ENCODE data around the gene ADRA1B. TPM values are rescaled to one million over a fixed set of nuclear protein-coding genes. Genes with fewer than 3 reads are reported as not detected.
A peak's percentile ranks its signal among the peaks of the same experiment; 100 is the strongest.
"Not testable (repeated sequence)": the region's sequence is repeated elsewhere in the genome, so short reads cannot be mapped to it uniquely, and the experiment has no call there.

Gene ADRA1B
- total RNA-seq, 1 donor from 2014 or later, result 7.1 TPM

DNA sequence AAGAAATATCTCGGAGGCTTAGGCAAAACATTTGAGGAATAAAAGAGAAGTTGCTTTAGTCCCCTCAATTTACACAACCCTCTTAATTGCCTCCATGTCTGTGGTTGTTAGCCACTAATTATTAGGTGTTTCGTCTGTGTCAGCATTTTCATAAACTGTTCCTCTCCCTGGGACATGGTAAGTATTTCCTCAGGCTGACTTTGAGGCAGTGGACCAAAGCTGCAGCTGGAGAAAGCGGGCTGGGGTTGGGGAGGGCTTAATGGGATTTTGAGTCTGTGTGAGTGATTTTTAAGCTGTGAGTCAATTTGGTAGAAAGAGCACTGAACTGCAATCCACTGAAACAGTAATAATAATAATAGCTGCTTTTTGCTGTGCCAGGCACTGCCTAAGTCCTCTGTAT lies 79.6 kb downstream of the ADRA1B start:
- no peak for DNase-seq
- ATAC-seq, result no peak
- TF ChIP-seq, protein P1, sequence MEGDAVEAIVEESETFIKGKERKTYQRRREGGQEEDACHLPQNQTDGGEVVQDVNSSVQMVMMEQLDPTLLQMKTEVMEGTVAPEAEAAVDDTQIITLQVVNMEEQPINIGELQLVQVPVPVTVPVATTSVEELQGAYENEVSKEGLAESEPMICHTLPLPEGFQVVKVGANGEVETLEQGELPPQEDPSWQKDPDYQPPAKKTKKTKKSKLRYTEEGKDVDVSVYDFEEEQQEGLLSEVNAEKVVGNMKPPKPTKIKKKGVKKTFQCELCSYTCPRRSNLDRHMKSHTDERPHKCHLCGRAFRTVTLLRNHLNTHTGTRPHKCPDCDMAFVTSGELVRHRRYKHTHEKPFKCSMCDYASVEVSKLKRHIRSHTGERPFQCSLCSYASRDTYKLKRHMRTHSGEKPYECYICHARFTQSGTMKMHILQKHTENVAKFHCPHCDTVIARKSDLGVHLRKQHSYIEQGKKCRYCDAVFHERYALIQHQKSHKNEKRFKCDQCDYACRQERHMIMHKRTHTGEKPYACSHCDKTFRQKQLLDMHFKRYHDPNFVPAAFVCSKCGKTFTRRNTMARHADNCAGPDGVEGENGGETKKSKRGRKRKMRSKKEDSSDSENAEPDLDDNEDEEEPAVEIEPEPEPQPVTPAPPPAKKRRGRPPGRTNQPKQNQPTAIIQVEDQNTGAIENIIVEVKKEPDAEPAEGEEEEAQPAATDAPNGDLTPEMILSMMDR (IDR thresholded peaks at IDR 0.05), result no peak
- no peaks in the 10 kb centered on the region for H3K9me3 ChIP-seq
- H3K27me3 ChIP-seq, result no peaks in the 10 kb centered on the region
- H3K4me1 ChIP-seq, result no peaks in the 10 kb centered on the region
- intact Hi-C loops (cut with DNase I), result no loop called here
- H3K27ac ChIP-seq, result no peak overlapping the region
- no peak overlapping the region for H3K4me3 ChIP-seq
- H3K36me3 ChIP-seq, result no peaks in the 10 kb centered on the region

DNA sequence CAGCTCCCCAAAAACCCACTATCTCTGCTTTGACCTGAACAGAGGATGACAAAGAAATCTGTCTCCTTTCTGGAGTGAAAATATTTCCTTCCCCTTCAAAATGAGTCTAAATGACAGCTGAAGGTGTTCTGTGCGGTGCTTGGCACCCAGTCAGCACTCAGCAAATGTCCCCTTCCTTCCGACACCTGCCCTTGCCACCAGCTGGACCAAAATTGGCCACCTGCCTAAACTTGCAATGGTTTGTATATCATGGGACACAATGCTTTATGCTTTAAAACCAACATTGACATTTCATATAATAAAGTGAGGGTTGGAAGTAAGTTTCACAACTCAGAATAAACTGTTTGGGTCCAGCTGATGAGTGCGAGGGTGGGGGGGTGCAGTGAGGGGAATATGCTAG lies 85.2 kb downstream of the ADRA1B start:
- ATAC-seq, result no peak

DNA sequence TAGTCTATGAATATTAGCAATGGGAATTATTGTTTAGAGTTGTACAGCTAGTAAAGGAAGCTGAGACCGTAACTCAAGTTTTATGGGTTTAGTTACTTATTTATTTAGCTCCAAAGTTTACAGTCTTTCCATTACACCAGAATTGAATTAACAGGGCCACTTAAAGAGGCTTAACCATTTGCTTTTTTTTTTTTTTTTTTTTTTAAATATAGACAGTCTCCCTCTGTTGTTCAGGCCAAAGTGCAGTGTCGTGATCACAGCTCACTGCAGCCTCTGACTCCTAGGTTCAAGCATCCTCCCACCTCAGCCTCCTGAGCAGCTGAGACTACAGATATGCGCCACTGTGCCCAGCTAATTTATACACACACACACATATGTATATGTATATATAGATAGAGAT lies 91.2 kb downstream of the ADRA1B start:
- TF ChIP-seq, protein P1 (IDR thresholded peaks at IDR 0.05), result no peak
- DNase-seq (no peak), ATAC-seq (no peak)

More for the DNA sequence above, 85.2 kb downstream of the ADRA1B start:
- no peaks in the 10 kb centered on the region for H3K36me3 ChIP-seq
- no peak overlapping the region for H3K27ac ChIP-seq
- no peaks in the 10 kb centered on the region for H3K4me1 ChIP-seq
- TF ChIP-seq, protein P1 (IDR thresholded peaks at IDR 0.05), result no peak
- H3K27me3 ChIP-seq, result no peaks in the 10 kb centered on the region
- no peak overlapping the region for H3K4me3 ChIP-seq
- intact Hi-C loops (cut with DNase I), result no loop called here
- H3K9me3 ChIP-seq, result no peaks in the 10 kb centered on the region
- no peak for DNase-seq

DNA sequence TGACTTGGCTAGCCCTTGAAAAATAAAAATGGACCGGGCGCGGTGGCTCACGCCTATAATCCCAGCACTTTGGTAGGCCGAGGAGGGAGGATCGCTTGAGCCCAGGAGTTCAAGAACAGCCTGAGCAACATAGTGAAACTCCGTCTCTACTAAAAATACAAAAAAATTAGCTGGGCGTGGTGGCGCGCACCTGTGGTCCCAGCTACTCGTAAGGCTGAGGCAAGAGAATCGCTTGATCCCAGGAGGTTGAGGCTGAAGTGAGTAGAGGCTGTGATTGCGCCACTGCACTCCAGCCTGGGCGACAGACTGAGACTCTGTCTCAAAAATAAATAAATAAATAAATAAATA lies 92.2 kb downstream of the ADRA1B start:
- Histone ChIP-seq H3K4me1 (peaks cover 18% of the 10 kb centered on the region), H3K36me3 (peaks cover 29% of the 10 kb centered on the region), H3K4me3 (peak overlapping the region; percentile 64), H3K27ac (peak overlapping the region; percentile 77)
- ATAC-seq; DNase-seq; H3K9me3 ChIP-seq; intact Hi-C loops (cut with DNase I); H3K27me3 ChIP-seq: not testable (repeated sequence)

More for the DNA sequence above, 91.2 kb downstream of the ADRA1B start:
- H3K4me1 ChIP-seq, result peaks cover 18% of the 10 kb centered on the region
- no peak overlapping the region for H3K4me3 ChIP-seq
- intact Hi-C loops (cut with DNase I), result no loop called here
- H3K9me3 ChIP-seq, result no peaks in the 10 kb centered on the region
- no peak overlapping the region for H3K27ac ChIP-seq
- H3K36me3 ChIP-seq, result peaks cover 19% of the 10 kb centered on the region
- H3K27me3 ChIP-seq, result no peaks in the 10 kb centered on the region

DNA sequence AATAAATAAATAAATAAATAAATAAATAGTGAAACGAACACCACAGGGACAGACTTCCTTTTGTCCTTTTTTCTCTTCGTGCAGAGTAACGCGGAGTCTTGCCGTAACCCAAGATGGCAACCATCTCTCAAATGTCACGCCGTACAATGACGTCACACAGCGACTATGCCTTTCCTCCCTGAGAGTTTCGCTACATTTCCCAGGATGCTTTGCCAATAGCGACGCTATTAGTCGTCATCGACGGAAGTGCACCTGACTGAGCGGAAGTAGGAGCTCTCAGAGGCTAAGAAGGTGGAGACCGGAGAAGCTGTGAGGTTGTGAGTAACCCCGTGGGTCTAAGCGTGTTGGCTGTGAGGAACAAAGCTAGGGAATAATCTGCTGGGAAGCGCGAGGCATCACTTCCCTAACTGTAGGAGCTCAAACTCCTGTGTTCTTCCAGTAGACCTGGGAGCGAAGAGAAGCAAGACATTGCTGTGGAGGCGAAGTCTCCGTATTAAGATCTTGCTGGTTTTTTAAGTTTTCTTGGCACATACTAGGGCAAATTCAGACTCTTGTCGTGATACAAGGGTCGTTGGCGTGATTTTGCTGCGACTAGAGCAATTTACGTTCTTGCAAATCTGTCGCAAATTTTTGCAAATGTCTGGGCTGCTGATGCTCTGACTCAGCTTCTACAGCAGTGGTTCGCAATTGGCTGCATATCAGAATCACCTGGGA lies 92.8 kb downstream of the ADRA1B start, which contains the start of gene TTC1:
Gene TTC1 (plus strand): TSS at position 263 of the 714 bp plus-strand sequence. CDS start 1,390 bp downstream, outside the sequence.
- Histone ChIP-seq H3K4me3 (peak within 1 kb of the TSS; percentile 64), H3K9me3 (no peaks in the 10 kb centered on the region), H3K4me1 (peaks cover 18% of the 10 kb centered on the region), H3K36me3 (peaks cover 34% of the 10 kb centered on the region), H3K27ac (peak within 1 kb of the TSS; percentile 77), H3K27me3 (no peaks in the 10 kb centered on the region)
- intact Hi-C loops (cut with DNase I), result no loop called here
- ATAC-seq, result peak; percentile 99
- DNase-seq, result peak; percentile 90
- TF ChIP-seq, protein P1 (IDR thresholded peaks at IDR 0.05), result no peak

DNA sequence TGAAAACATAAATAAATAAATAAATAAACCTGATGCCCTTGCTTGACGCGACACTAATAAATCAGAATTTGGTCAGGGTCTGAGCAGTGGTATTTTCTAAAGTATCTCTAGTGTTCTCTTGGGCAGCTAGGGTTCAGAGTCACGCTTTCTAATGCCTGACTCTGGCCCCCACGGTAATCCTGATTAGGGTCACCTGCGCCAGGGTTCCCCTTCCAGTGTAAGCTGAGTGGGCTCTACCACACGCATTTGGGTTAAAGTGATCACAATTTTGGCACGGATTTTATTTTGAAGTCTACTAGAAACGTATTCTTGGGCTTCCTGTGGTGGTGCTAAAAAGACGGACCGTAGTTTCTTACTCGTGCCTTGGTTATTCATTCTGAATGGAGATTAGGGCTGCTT lies 93.3 kb downstream of the ADRA1B start:
- intact Hi-C loops (cut with DNase I), result no loop called here
- peak overlapping the region; percentile 64 for H3K4me3 ChIP-seq
- peaks cover 18% of the 10 kb centered on the region for H3K4me1 ChIP-seq
- no peaks in the 10 kb centered on the region for H3K27me3 ChIP-seq
- H3K9me3 ChIP-seq, result no peaks in the 10 kb centered on the region
- ATAC-seq (peak; percentile 3), DNase-seq (no peak)
- peaks cover 40% of the 10 kb centered on the region for H3K36me3 ChIP-seq
- H3K27ac ChIP-seq, result peak overlapping the region; percentile 77
- TF ChIP-seq, protein P1 (IDR thresholded peaks at IDR 0.05), result no peak

Data from upper lobe of right lung (tissue), 1 donor.